Caco-2 (cell line): Measurements from ENCODE around the gene PRDM5. TPM values are rescaled to one million over a fixed set of nuclear protein-coding genes. Genes with fewer than 3 reads are reported as not detected.

Experiments used
- BruUV-seq: library from RNA; stranded (reverse); fragments of 400-500 nt; replicated peaks from 2 replicates; lab custom pipeline; 2021; lab: Mats Ljungman, UMichigan
- CTCF ChIA-PET: fragments of 300-600 bp; sonication (Branson Sonifier 250); formaldehyde crosslinking; loops from one replicate; lab custom pipeline; 2022; ENCODE audit warnings: antibody characterized with exemption; lab: Charles Lee
- POLR2A ChIA-PET: fragments of 300-600 bp; sonication (Branson Sonifier 250); formaldehyde crosslinking; loops from one replicate; lab custom pipeline; 2022; ENCODE audit warnings: antibody characterized with exemption; lab: Charles Lee
- DNase-seq, 2 experiments: peaks; one replicate each; pipeline versions ENCODE4 v3.0.0 to v3.0.0-alpha.2; 2020 to 2022
- H3K27me3 ChIP-seq: replicated peaks from 2 replicates; pipeline ENCODE4 v1.6.0; 2011; ENCODE audit warnings: low read length; ENCODE audit not compliant: control insufficient read depth, insufficient read depth
- H3K36me3 ChIP-seq: 2 replicates; pipeline ENCODE4 v1.5.1; 2011; ENCODE audit warnings: low read length; ENCODE audit not compliant: control insufficient read depth, insufficient read depth
- H3K4me1 ChIP-seq: fragments of 250-450 bp; sonication (Bioruptor Pico); 2 replicates; pipeline ENCODE4 v1.5.1; 2020; ENCODE audit warnings: mild to moderate bottlenecking
- H3K4me3 ChIP-seq: 2 replicates; pipeline ENCODE4 v1.5.1; 2011; ENCODE audit warnings: low read depth, mild to moderate bottlenecking, control low read depth, low read length
- H3K9me3 ChIP-seq: fragments of 250-450 bp; sonication (Bioruptor Pico); 2 replicates; pipeline ENCODE4 v1.5.1; 2020; ENCODE audit warnings: mild to moderate bottlenecking, moderate library complexity
- H3K27ac Mint-ChIP-seq: one replicate; pipeline ENCODE4 v1.8.0; 2022; ENCODE audit warnings: mixed read lengths; ENCODE audit not compliant: unreplicated experiment
- H3K27me3 Mint-ChIP-seq: one replicate; pipeline ENCODE4 v1.8.0; 2022; ENCODE audit warnings: mixed read lengths; ENCODE audit not compliant: insufficient read depth, unreplicated experiment
- H3K36me3 Mint-ChIP-seq: one replicate; pipeline ENCODE4 v1.8.0; 2022; ENCODE audit warnings: mild to moderate bottlenecking, mixed read lengths; ENCODE audit not compliant: insufficient read depth, unreplicated experiment
- H3K4me1 Mint-ChIP-seq: one replicate; pipeline ENCODE4 v1.8.0; 2022; ENCODE audit warnings: low read depth, mixed read lengths; ENCODE audit not compliant: unreplicated experiment
- H3K4me3 Mint-ChIP-seq: one replicate; pipeline ENCODE4 v1.8.0; 2022; ENCODE audit warnings: mild to moderate bottlenecking, moderate library complexity, mixed read lengths; ENCODE audit not compliant: unreplicated experiment
- H3K9me3 Mint-ChIP-seq: one replicate; pipeline ENCODE4 v1.8.0; 2022; ENCODE audit warnings: mixed read lengths; ENCODE audit not compliant: unreplicated experiment
- intact Hi-C: fragments of 100-400 bp; cut with micrococcal nuclease; formaldehyde crosslinking; loops from one replicate; pipeline ENCODE4 v1.10.0; 2022; ENCODE audit not compliant: unreplicated experiment
- total RNA-seq: library from RNA; stranded (reverse); gene quantifications from 2 replicates; pipeline ENCODE4 v1.2.3, GENCODE V29; 2022
- TF ChIP-seq, protein P1 (sequence below), 2 experiments: fragments of 200-600 bp in 1 of 2; IDR thresholded peaks; 1 replicate in 1 of 2; 2 replicates in 1 of 2; pipeline versions ENCODE4 v1.5.1 to v1.8.0; 2011 to 2022; ENCODE audit warnings: antibody characterized with exemption in 1 of 2, control low read depth in 1 of 2, inconsistent platforms in 1 of 2, low read depth in 1 of 2, low read length in 1 of 2, mild to moderate bottlenecking in 1 of 2, moderate library complexity in 1 of 2; ENCODE audit not compliant: insufficient read depth in 1 of 2, severe bottlenecking in 1 of 2, unreplicated experiment in 1 of 2

PRDM5 gene
- total RNA-seq, 1 experiment from 2014 or later, result 14.3 TPM

DNA sequence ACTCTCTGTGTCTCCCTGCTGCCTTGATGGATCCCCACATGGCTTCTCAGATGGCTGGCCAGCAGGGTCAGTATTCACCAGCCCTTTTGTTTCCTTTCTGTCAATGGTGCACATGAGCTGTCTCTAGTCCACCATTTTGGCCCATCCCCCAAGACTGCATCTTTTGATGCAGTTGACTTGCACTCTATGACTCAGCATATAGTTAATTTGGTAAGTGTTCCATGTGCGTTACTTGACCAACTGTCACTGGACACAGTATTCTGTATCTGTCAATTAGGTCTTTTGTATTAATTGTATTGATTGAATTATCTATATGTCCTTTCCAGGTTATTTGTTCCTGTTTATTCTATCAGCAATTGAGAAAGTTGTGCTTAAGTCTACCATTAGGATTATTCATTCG is 29.2 kb downstream of the PRDM5 start:
- Mint-ChIP-seq H3K27me3 (no peaks in the 10 kb centered on the region), H3K9me3 (no peaks in the 10 kb centered on the region), H3K36me3 (no peaks in the 10 kb centered on the region), H3K4me1 (no peaks in the 10 kb centered on the region), H3K27ac (no peak overlapping the region), H3K4me3 (no peak overlapping the region)
- BruUV-seq, result no TSS peak
- CTCF ChIA-PET, result no interaction called here
- H3K4me3 ChIP-seq, result no peak overlapping the region
- H3K9me3 ChIP-seq, result no peaks in the 10 kb centered on the region
- no peaks in the 10 kb centered on the region; the same call in 1 of the 2 replicates for H3K27me3 ChIP-seq
- TF ChIP-seq, protein P1, sequence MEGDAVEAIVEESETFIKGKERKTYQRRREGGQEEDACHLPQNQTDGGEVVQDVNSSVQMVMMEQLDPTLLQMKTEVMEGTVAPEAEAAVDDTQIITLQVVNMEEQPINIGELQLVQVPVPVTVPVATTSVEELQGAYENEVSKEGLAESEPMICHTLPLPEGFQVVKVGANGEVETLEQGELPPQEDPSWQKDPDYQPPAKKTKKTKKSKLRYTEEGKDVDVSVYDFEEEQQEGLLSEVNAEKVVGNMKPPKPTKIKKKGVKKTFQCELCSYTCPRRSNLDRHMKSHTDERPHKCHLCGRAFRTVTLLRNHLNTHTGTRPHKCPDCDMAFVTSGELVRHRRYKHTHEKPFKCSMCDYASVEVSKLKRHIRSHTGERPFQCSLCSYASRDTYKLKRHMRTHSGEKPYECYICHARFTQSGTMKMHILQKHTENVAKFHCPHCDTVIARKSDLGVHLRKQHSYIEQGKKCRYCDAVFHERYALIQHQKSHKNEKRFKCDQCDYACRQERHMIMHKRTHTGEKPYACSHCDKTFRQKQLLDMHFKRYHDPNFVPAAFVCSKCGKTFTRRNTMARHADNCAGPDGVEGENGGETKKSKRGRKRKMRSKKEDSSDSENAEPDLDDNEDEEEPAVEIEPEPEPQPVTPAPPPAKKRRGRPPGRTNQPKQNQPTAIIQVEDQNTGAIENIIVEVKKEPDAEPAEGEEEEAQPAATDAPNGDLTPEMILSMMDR (IDR thresholded peaks at IDR 0.05; ENCODE audit: insufficient read depth in 1 of 2, low read depth in 1 of 2, low read length in 1 of 2, severe bottlenecking in 1 of 2, unreplicated experiment in 1 of 2), result no peak
- POLR2A ChIA-PET, result no interaction called here
- no peaks in the 10 kb centered on the region for H3K36me3 ChIP-seq
- no peaks in the 10 kb centered on the region for H3K4me1 ChIP-seq
- intact Hi-C loops, result no loop called here
- DNase-seq, result no peak

DNA sequence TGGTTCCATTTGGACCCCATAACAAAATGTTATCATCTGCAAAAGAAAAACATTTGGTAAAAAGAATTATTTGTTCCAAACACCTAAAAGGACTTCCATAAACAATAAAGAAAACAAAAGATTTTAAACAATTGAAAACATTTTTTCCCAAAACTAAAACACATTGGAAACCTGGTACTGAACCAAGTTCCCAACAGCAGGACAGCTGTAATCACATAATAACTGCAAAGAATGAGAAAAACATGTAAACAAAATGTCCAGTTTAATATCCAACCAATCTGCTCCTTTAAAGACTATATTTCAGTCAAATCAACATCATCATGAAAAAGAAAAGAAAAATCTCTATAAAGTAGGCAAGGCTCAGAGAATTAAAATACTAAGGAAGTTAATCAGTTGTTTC is 36.3 kb downstream of the PRDM5 start:
- H3K27me3 Mint-ChIP-seq, result no peaks in the 10 kb centered on the region
- ChIA-PET CTCF (no interaction called here), POLR2A (no interaction called here)

DNA sequence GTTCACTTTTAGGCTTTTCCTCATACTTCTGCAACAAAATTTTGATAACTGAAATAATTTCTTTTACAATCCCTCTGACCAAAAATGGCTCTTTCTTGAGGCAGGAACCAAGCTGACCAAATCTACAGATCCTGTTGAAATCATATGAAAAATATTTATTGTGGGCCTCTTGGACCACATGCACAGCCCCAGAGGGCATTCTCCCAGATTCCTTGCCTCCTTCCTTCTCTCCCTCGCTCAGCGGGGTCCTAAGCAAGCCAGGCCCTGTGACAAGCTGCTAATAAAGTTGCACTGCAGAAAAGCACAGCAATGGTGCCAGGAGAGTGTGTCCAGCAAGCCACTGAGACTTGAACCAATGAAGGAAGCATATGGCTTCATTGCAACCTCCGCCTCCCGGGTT is 40.7 kb downstream of the PRDM5 start:
- H3K27me3 ChIP-seq, result no peaks in the 10 kb centered on the region
- Mint-ChIP-seq H3K4me3 (no peak overlapping the region), H3K36me3 (no peaks in the 10 kb centered on the region), H3K9me3 (no peaks in the 10 kb centered on the region), H3K27ac (no peak overlapping the region), H3K27me3 (no peaks in the 10 kb centered on the region), H3K4me1 (no peaks in the 10 kb centered on the region)
- TF ChIP-seq, protein P1 (IDR thresholded peaks at IDR 0.05; ENCODE audit: insufficient read depth in 1 of 2, low read depth in 1 of 2, low read length in 1 of 2, severe bottlenecking in 1 of 2, unreplicated experiment in 1 of 2), result no peak
- CTCF ChIA-PET, result no interaction called here
- H3K4me1 ChIP-seq, result no peaks in the 10 kb centered on the region
- no peaks in the 10 kb centered on the region for H3K36me3 ChIP-seq
- no peak overlapping the region for H3K4me3 ChIP-seq
- intact Hi-C loops, result no loop called here
- BruUV-seq, result no TSS peak
- peaks cover 9% of the 10 kb centered on the region for H3K9me3 ChIP-seq
- POLR2A ChIA-PET, result no interaction called here
- no peak for DNase-seq

More for the DNA sequence above, 36.3 kb downstream of the PRDM5 start:
- intact Hi-C loops, result no loop called here
- H3K4me3 Mint-ChIP-seq, result no peak overlapping the region
- BruUV-seq, result no TSS peak
- no peaks in the 10 kb centered on the region for H3K27me3 ChIP-seq
- no peak overlapping the region for H3K4me3 ChIP-seq
- TF ChIP-seq, protein P1 (IDR thresholded peaks at IDR 0.05; ENCODE audit: insufficient read depth in 1 of 2, low read depth in 1 of 2, low read length in 1 of 2, severe bottlenecking in 1 of 2, unreplicated experiment in 1 of 2), result no peak
- no peak overlapping the region for H3K27ac Mint-ChIP-seq
- DNase-seq, result no peak
- no peaks in the 10 kb centered on the region for H3K4me1 Mint-ChIP-seq
- peaks cover 2% of the 10 kb centered on the region; the same call in 1 of the 2 replicates for H3K9me3 ChIP-seq
- H3K9me3 Mint-ChIP-seq, result no peaks in the 10 kb centered on the region
- H3K4me1 ChIP-seq, result no peaks in the 10 kb centered on the region
- no peaks in the 10 kb centered on the region for H3K36me3 Mint-ChIP-seq
- H3K36me3 ChIP-seq, result no peaks in the 10 kb centered on the region
